ENCODE results near the gene DDRGK1.

DNA sequence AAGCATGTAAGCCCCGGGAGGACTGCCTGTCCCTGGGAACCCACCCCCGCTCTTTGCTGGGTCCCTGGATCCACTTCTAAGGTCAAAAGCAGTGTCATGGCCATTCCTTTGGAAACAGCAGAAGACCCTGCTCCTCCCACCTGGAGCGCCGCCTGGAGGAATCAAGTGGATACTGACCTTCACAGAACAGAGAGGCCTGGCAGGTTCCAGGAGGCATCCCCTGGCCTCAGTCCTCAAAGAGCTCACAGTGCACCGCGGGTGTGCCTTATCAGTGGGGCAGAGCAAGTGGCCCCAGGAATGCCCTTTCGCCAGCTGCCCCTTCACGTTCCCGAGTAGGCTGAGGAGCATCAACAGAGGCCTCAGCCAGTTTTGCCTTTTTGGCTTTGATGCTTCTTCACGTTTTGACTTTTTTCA is 45.6 kb upstream of the DDRGK1 start:
- TF ChIP-seq, protein P1, sequence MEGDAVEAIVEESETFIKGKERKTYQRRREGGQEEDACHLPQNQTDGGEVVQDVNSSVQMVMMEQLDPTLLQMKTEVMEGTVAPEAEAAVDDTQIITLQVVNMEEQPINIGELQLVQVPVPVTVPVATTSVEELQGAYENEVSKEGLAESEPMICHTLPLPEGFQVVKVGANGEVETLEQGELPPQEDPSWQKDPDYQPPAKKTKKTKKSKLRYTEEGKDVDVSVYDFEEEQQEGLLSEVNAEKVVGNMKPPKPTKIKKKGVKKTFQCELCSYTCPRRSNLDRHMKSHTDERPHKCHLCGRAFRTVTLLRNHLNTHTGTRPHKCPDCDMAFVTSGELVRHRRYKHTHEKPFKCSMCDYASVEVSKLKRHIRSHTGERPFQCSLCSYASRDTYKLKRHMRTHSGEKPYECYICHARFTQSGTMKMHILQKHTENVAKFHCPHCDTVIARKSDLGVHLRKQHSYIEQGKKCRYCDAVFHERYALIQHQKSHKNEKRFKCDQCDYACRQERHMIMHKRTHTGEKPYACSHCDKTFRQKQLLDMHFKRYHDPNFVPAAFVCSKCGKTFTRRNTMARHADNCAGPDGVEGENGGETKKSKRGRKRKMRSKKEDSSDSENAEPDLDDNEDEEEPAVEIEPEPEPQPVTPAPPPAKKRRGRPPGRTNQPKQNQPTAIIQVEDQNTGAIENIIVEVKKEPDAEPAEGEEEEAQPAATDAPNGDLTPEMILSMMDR (conservative IDR thresholded peaks at IDR 0.05; ENCODE audit: low read depth, low read length) = peak; percentile 76
- TF ChIP-seq EZH2 (IDR thresholded peaks at IDR 0.05; ENCODE audit: low read length, unreplicated experiment) (no peak), EZH2phosphoT487 (IDR thresholded peaks at IDR 0.05; ENCODE audit: borderline replicate concordance, low read length) (no peak)
